GM12872 (cell line): Measurements from ENCODE around the gene SCARF2.

Source experiments
- TF ChIP-seq, protein P1 (sequence below): IDR thresholded peaks from 3 replicates; pipeline ENCODE4 v1.5.1; 2011; ENCODE audit warnings: low read depth, mild to moderate bottlenecking, low read length, moderate library complexity; ENCODE audit not compliant: insufficient read depth

SCARF2 gene

GRCh38 chr22:20424932-20425565, 12.6 kb downstream of the SCARF2 start:
- TF ChIP-seq, protein P1, sequence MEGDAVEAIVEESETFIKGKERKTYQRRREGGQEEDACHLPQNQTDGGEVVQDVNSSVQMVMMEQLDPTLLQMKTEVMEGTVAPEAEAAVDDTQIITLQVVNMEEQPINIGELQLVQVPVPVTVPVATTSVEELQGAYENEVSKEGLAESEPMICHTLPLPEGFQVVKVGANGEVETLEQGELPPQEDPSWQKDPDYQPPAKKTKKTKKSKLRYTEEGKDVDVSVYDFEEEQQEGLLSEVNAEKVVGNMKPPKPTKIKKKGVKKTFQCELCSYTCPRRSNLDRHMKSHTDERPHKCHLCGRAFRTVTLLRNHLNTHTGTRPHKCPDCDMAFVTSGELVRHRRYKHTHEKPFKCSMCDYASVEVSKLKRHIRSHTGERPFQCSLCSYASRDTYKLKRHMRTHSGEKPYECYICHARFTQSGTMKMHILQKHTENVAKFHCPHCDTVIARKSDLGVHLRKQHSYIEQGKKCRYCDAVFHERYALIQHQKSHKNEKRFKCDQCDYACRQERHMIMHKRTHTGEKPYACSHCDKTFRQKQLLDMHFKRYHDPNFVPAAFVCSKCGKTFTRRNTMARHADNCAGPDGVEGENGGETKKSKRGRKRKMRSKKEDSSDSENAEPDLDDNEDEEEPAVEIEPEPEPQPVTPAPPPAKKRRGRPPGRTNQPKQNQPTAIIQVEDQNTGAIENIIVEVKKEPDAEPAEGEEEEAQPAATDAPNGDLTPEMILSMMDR: no peak

DNA sequence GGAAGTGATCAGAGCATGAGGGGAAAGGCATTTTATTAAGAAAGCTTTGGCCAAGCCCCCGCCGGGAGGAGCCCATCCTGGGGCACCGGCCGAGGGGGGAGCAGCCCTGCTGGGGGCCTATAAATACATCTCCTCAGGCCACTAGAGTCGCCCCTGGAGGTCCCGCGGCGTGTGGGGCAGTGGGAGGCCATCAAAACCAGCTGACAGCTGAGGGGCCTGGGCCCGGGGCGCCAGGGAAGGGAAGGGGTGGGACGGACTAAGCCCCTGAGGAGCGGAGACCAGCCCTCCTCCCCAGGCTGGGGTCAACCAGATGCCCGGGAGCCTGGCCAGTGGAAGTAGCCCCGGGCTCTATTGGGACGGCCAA, 13.1 kb downstream of the SCARF2 start:
- TF ChIP-seq, protein P1: no peak

GRCh38 chr22:20423906-20424551, 13.6 kb downstream of the SCARF2 start:
- TF ChIP-seq, protein P1: no peak

DNA sequence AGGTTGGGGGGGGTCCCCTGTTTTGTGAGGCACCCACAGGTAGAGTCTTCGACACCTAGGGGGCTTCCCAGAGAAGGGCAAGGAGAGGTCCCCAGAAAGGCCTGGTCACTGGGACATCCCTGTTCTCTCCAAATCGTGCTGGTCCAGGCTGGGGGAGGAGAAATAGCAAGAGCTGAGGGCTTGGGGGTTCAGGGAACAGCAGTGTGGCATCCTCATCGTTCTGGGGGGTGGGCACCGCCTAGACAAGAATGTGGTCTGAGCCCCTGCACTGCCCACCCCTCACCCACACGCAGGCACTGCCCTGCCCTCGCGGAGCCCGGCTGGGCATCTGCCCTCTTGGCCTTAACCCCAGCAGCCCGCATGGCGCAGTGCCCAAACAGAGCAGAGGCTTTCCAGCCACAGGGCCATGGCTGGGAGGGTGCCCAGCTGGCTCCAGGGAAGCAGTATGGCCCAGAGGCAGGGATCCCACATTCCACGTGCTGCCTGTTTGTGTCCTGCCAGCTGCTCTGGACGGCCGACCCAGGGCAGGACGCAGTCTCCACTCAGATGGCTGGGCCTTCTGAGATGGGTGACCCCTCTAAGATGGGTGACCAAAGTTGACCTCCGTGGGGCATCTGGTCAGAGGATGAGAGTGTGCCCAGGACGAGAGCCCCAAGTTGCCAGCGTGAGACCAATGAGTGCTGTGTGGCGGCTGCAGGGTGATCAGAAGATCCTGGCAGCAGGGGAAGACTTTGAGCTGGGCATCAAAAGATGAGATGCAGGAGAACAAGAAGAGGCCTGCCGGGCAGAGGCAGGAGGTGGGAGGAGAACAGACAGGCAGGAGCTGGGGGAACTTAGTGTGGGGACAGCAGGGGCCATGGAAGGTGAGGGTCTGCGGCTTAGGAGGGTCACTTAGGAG, 14.4 kb downstream of the SCARF2 start:
- TF ChIP-seq, protein P1: no peak

- TF ChIP-seq, protein P1: no peak
Measured at GRCh38 chr22:20422271-20423007, 15.2 kb downstream of the SCARF2 start.

GRCh38 chr22:20421507-20421874, 16.1 kb downstream of the SCARF2 start:
- TF ChIP-seq, protein P1: no peak
